ENCODE data around the gene NUDT7.

The NUDT7 gene

DNA sequence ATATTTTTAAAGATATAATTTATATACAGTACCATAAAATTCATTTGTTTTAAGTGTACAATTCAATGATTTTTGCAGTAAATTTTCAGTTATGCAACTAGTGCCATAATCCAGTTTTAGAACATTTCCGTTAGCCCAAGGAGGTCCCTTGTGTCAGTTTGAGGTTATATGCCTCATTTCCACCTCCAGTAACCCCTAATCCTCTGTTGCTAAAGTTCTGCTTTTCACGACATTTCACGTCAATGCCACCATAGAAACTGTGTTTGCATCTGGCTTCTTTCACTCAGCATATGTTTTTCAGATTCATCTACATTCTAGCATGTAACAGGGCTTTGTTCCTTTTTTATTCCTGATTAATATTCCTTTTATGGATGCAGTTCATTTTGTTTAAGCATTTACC lies 42.4 kb upstream of the NUDT7 start:
- no peak overlapping the region for H3K4me3 ChIP-seq (ENCODE audit: low read depth, low read length)

DNA sequence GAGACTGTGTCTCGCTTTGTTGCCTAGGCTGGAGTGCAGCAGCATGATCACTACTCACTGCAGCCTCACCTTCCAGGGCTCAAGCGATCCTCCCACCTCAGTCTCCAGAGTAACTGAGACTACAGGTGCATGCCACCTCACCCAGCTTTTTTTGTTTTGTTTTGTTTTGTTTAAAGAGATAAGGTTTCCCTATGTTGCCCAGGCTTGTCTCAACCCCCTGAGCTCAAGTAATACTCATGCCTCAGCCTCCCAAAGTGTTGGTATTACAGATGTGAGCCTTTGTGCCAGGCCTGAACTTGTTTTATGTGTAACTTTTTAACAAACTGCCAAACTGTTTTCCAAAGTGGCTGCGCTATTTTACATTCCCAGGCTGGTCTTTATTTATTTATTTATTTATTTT lies 41.8 kb upstream of the NUDT7 start:
- ChIA-PET POLR2A (interaction anchor here (0.6 kb wide), 1 partner anchor 614 kb away, joined by 3 read pairs; no protein-coding TSS in a partner anchor), CTCF (interaction anchor here (2.9 to 3.6 kb wide), 2 partner anchors 291 to 323 kb away, joined by 10 to 22 read pairs; no protein-coding TSS in a partner anchor)
- DNase-seq (ENCODE audit: low read depth, low spot score), result no peak
- no peak overlapping the region for H3K4me3 ChIP-seq (ENCODE audit: low read depth, low read length)
- TF ChIP-seq, protein P1, sequence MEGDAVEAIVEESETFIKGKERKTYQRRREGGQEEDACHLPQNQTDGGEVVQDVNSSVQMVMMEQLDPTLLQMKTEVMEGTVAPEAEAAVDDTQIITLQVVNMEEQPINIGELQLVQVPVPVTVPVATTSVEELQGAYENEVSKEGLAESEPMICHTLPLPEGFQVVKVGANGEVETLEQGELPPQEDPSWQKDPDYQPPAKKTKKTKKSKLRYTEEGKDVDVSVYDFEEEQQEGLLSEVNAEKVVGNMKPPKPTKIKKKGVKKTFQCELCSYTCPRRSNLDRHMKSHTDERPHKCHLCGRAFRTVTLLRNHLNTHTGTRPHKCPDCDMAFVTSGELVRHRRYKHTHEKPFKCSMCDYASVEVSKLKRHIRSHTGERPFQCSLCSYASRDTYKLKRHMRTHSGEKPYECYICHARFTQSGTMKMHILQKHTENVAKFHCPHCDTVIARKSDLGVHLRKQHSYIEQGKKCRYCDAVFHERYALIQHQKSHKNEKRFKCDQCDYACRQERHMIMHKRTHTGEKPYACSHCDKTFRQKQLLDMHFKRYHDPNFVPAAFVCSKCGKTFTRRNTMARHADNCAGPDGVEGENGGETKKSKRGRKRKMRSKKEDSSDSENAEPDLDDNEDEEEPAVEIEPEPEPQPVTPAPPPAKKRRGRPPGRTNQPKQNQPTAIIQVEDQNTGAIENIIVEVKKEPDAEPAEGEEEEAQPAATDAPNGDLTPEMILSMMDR (IDR thresholded peaks at IDR 0.05; ENCODE audit: insufficient read depth, low read length, missing control alignments), result no peak

More for the DNA sequence above, 42.4 kb upstream of the NUDT7 start:
- no peak for DNase-seq (ENCODE audit: low read depth, low spot score)
- TF ChIP-seq, protein P1 (IDR thresholded peaks at IDR 0.05; ENCODE audit: insufficient read depth, low read length, missing control alignments), result no peak
- ChIA-PET POLR2A (no interaction called here), CTCF (interaction anchor here (1.0 to 3.6 kb wide), 2 partner anchors 292 to 323 kb away, joined by 5 to 22 read pairs; no protein-coding TSS in a partner anchor)

DNA sequence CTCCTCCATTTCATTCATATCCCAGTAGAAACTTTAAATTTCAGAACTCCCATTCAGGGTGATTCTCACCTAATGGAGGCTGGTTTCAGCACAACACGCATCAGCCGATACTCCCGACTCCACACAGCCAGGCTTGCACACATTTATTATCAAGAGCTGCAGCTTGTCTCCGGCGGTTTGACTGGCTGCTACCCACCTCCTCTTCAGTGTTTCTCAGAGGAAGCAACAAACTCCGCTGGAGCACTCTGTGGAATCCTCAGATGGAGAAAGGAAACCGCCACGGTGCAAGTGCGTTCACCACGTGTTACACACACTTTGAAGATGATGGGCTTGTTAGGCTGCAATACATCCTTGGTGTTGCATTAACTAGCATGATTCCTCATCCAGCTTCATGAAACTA lies 39.7 kb upstream of the NUDT7 start:
- POLR2A ChIA-PET, result no interaction called here
- CTCF ChIA-PET, result interaction anchor here (2.9 kb wide), 1 partner anchor 321 kb away, joined by 10 read pairs; no protein-coding TSS in a partner anchor
- no peak for DNase-seq (ENCODE audit: low read depth, low spot score)
- TF ChIP-seq, protein P1 (IDR thresholded peaks at IDR 0.05; ENCODE audit: insufficient read depth, low read length, missing control alignments), result no peak
- no peak overlapping the region for H3K4me3 ChIP-seq (ENCODE audit: low read depth, low read length)

DNA sequence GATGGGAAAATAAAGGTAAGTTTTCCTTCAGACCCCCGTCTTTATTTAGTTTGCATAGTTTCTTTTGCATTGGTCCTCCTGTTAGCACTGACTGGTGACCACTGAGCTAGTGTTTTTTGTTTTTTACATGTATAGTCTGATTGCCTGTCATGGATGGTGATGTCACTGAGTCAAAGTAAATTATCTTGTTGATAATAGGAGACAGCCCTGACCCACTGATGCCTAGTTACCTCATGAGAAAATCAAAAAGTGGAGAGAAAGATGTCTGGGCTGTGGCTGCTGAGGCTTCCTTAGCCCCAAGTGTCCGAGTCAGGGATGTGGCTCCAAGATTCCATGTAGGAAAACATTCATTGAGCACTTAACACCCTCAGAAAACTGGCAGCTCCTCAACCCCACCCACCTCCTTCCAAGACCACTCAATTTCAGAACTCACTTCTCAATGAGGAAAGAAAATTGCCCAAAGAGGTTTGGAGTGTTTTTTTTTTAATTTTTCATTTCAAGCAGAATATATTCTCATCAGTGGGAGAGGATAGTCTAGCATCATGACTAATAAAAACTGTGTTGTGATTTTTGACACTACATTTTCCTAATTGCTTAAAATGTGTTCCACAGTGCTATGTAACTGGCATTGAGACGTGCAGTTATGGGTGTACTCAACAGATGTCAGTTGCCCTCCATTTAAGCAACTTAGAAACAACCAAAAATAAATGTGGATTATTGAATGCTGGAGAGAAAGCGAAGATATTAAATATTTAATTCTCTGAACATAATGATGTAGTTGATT lies 38.7 kb upstream of the NUDT7 start:
- CTCF ChIA-PET, result interaction anchor here (4.5 kb wide), 1 partner anchor 7 kb away, joined by 20 read pairs; no protein-coding TSS in a partner anchor
- POLR2A ChIA-PET, result no interaction called here
- TF ChIP-seq, protein P1 (IDR thresholded peaks at IDR 0.05; ENCODE audit: insufficient read depth, low read length, missing control alignments), result no peak
- no peak for DNase-seq (ENCODE audit: low read depth, low spot score)
- H3K4me3 ChIP-seq (ENCODE audit: low read depth, low read length), result no peak overlapping the region

DNA sequence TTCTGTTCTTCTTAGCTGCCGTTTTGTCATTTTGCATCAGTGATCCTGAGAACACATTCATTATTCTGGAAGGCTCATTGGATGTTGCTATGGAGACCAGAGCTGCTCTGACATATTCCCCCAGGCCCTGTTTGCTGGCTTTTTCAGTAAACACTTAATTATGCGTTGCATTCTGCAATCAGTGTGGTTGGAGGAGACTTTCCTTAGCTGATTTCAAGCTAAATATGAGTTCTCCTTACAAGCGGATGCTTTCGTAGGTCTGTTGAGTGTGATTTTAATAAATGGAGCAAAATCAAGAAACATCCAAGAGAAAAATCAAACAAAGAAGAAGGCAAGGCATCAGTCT lies 38.2 kb upstream of the NUDT7 start:
- TF ChIP-seq, protein P1 (IDR thresholded peaks at IDR 0.05; ENCODE audit: insufficient read depth, low read length, missing control alignments), result no peak
- ChIA-PET CTCF (interaction anchor here (4.5 kb wide), 1 partner anchor 7 kb away, joined by 20 read pairs; no protein-coding TSS in a partner anchor), POLR2A (no interaction called here)
- no peak overlapping the region for H3K4me3 ChIP-seq (ENCODE audit: low read depth, low read length)
- DNase-seq (ENCODE audit: low read depth, low spot score), result no peak

DNA sequence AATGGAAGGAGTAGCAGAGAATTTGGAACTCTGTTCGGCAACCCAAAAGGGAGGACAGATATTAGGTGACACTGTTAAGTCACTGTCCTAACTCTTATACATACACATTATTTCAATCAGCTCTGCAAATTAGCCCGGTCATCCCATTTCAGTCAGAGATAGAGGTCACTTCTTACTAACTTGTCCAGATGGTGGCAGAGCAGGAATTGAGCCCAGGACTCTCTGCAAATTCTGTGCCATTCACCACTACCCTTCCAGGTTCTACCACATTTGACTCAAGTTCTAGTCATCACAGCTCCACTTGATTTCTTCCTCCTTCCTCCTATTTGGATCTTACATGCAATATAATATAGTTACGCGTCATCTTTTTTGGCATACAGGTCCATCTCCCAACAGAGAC lies 35.9 kb upstream of the NUDT7 start:
- ChIA-PET POLR2A (no interaction called here), CTCF (interaction anchor here (2.2 to 4.5 kb wide), 3 partner anchors 10 to 317 kb away, joined by 12 to 20 read pairs (median 13); no protein-coding TSS in a partner anchor)
- no peak overlapping the region for H3K4me3 ChIP-seq (ENCODE audit: low read depth, low read length)
- DNase-seq (ENCODE audit: low read depth, low spot score), result no peak
- TF ChIP-seq, protein P1 (IDR thresholded peaks at IDR 0.05; ENCODE audit: insufficient read depth, low read length, missing control alignments), result no peak

Measured in AG04449 (cell line).